Left lobe of liver (tissue), 2 donors: ENCODE data around the gene WWP2. TPM values are rescaled to one million over a fixed set of nuclear protein-coding genes. Genes with fewer than 3 reads are reported as not detected.
"Not testable (repeated sequence)": the region's sequence is repeated elsewhere in the genome, so short reads cannot be mapped to it uniquely, and the experiment has no call there.

ENCODE experiments used
- ATAC-seq: fragments of 200-7000 bp; cut with Tn5 transposase; one replicate; pipeline ENCODE4 v1.9.1; 2020; ENCODE audit warnings: mild to moderate bottlenecking, moderate library complexity
- DNase-seq: peaks from one replicate; pipeline ENCODE4 v3.0.0-alpha.2; 2020; ENCODE audit warnings: low spot score
- total RNA-seq: library from RNA; stranded (reverse); gene quantifications from one replicate; pipeline ENCODE4 v1.2.1, GENCODE V29; 2021
- donor health status: DM: no; HTN: no; CAD: no; lungs with moderate emphysema.
- donor health status: DM: no; HTN: yes; CAD: no.

WWP2 gene
- total RNA-seq, 1 donor from 2014 or later, result 24.5 TPM

DNA sequence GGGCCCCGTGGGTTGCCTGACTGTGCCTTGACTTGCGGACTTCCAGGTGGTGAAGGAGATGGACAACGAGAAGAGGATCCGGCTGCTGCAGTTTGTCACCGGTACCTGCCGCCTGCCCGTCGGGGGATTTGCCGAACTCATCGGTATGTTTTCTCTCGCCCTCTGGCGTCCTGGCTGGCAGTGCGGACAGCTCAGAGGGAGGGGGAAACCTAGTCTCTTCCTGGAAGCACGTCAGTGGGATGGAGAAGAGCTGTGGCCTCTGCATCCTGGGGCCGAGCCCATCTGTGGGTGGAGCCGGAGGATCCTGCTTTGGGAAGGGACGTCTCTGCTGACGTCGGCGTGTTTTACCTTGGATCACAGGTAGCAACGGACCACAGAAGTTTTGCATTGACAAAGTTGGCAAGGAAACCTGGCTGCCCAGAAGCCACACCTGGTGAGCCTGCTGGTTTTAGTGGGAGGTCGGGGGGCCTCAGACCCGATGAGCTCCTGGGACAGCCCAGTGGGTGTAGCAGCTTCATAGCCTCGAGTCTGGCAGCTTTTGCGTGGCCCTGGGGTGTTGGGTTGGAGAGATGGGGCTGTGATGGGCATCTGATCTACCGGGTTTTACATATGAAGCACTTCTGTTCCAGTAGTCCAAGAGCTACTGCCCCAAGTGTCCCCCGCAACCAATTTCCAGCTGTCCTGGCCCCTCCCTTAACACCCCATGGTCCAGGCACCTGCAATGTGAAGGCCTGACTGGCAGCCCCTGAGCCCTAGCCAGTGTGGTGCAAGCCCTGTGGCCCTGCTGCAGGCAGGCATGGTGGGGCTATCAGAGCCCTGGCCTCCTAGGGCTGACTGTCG is 177.1 kb downstream of the WWP2 start:
- ATAC-seq, result no peak
- no peak for DNase-seq

DNA sequence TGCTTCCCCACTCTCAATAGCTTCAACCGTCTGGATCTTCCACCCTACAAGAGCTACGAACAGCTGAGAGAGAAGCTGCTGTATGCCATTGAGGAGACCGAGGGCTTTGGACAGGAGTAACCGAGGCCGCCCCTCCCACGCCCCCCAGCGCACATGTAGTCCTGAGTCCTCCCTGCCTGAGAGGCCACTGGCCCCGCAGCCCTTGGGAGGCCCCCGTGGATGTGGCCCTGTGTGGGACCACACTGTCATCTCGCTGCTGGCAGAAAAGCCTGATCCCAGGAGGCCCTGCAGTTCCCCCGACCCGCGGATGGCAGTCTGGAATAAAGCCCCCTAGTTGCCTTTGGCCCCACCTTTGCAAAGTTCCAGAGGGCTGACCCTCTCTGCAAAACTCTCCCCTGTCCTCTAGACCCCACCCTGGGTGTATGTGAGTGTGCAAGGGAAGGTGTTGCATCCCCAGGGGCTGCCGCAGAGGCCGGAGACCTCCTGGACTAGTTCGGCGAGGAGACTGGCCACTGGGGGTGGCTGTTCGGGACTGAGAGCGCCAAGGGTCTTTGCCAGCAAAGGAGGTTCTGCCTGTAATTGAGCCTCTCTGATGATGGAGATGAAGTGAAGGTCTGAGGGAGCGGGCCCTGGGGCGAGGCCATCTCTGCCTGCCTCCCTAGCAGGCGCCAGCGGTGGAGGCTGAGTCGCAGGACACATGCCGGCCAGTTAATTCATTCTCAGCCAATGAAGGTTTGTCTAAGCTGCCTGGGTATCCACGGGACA is 177.9 kb downstream of the WWP2 start:
- DNase-seq (no peak), ATAC-seq (no peak)

DNA sequence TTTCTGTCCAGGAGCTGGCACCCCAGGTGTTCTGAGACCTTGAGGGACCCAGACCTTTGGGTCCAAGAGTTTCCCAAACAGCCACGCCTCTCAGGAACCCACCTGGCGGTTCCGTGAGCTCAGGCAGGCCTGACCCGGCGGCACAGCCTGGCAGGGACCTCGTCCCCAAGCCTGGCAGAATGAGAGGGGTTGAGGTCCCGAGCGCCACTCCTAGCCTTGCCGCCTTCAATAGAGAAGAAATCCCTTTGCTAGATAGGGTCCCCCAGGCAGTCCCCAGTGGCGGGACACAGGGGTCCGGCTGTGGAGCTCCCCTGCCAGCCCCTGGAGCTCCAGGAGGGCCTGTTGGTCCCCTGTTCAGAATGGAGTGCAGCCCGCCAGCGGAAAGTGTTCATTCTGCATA is 178.5 kb downstream of the WWP2 start:
- ATAC-seq, result no peak
- DNase-seq, result peak; percentile 49

DNA sequence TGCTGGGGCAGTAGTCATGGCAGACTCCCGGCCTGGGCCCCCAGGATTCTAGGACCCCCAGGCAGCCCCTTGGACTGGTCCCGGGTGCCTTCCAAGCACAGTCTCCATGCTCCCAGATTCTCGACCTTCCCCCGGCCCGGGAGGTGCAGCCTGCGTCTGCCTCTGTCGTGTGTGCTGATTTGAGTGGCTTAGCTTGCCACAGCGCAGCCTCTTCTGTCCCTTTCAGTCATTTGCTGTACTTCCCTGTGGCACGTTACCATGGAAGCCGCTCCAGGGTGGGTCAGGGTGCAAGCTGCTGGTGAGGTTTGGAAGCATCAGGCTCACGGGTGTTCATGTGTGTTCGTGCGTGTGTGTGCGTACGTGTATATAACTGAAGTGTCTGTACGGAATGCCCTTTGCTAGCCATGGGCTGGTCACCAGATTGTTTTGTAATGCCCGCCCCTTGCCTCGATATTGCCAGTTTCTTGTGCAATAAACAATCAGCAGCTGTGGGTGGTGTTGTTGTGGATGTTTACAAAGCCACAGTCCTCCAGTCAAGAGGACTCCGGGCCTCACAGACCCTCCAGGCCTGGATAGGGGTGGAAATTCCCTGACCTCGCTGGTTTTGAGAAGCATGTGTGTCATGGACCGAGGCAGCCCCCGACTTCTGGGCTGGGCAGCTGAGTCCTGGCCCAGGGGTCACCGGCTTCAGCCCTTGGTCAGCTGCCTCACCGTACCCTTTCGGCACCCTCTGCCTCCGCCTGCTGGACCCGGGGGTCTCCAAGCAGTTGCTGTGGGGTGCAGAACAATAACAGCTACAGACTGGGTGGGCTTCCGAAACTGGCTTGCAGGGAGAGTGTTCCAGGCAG is 179.3 kb downstream of the WWP2 start:
- peak; percentile 80 for ATAC-seq
- peak; percentile 86 for DNase-seq

DNA sequence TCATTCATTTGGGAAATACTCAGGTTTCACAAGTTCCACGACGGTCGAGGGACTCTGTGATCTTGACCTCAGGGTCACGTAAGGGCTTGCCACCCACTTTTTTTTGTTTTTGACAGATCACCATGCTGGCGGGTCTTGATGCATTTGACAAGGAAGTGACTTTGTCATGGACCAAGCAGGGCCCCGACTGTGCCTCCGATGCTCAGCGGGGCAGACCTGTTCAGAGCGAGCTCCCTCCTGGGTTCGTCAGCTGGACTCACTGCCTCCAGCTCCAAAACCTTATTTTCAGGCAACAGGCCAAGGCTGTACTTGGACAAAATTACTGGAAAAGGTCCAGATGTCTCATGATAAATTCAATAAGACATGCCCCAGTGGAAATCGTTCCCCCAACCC is 180.0 kb downstream of the WWP2 start:
- ATAC-seq (peak; percentile 60), DNase-seq (peak; percentile 68)

DNA sequence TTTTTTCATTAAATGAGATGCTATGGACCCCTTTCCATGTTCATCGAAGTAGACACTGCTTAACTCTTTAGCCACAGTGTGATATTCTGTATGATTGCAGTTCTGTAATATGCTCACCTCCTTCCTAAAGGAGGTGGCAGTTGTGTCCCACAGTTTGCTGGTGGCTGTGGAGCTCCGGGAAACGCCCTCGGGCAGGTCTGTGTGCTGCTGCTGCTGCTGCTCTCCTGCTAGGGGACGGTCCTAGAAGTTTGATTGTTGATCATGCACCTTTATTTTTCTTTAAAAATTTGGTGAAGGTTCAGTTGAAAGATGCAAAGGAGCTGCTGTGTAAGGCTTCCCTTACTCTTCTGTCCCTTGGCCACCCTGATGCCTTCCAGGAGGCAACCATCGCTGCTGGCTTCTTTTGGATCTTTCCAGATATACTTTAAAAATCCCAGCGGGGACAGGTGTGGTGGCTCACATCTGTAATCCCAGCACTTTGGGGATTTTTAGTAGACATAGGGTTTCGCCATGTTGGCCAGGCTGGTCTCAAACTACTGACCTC is 180.6 kb downstream of the WWP2 start:
- no peak for DNase-seq
- ATAC-seq, result no peak

DNA sequence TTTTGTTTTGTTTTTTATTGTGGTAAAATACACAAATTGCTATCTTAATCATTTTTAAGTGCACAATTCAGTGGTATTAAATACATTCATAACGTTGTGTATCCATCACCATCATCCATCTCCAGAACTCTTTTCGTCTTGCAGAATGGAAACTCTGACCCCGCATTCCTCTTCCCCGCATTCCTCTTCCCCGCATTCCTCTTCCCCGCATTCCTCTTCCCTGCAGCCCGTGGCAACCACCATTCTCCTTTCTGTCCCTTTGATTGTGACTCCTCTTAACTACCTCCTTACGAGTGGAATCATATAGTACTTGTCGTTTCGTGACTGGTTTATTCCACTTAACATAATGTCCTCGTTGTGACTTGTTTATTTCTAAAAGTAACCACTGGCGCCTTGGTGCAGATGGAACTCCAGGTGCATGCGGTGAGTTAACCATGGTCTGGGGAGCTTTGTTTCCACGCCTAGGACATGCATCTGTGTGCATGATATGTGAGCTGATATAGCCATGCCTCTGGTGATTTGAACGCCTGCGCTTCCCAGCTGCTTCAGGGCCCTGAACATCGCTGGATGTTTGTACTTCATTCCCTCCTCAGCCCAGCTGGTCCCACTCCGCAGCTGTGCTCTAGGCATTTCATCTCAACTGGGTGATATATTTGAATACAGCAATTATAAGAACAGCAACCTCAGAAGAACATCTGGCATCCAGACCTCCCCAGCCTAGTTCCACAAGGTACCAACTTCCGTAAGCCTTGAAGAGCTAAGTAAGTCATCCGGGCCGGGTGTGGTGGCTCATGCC is 181.3 kb downstream of the WWP2 start:
- not testable (repeated sequence) for ATAC-seq

DNA sequence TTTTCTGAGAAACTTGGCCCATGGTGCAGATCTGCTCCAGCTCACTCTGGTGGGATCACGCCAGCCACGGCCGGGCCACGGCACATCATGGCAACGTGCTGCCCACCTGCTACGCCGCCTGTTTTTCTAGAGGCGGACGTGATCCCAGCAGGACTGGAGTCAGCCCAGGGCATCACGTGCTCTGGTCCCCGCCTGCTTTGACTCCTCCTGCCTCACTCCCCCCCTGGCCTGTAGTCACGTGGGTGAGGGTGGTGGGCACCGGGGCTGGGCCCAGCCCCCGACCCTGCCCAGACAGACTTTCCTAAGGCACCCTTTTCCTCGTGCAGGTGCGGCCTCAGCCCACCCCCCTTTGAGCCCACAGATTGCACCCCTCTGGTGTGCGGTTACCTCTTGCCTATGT is 188.3 kb downstream of the WWP2 start:
- DNase-seq, ATAC-seq: not testable (repeated sequence)

More for the DNA sequence above, 181.3 kb downstream of the WWP2 start:
- not testable (repeated sequence) for DNase-seq

DNA sequence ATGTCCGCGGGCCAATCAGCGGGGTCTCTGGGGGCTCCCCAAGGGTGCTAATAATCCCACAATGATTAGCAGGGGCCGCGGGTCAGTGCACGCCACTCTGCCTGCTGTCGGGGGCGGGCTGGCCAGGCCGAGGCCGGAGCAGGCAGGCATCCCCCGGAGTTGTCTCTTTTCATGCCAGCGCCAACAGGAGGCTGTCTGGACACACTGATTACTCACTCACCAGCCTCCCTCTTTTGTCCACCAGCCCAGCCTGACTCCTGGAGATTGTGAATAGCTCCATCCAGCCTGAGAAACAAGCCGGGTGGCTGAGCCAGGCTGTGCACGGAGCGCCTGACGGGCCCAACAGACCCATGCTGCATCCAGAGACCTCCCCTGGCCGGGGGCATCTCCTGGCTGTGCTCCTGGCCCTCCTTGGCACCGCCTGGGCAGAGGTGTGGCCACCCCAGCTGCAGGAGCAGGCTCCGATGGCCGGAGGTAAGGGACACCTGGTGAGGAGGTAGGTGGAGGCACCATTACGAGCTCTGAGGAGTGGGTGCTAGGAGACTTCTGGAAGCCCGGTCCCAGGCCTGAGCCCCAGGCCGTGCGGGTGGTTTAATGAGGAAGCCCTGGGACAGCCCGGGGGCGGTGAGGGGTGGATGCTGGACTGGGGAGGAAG is 189.0 kb downstream of the WWP2 start, which contains the start of gene CLEC18A:
CLEC18A (plus strand) TSS at position 318 of the 655 bp plus-strand sequence; CDS start at position 351, 33 bp downstream.
- DNase-seq, result not testable (repeated sequence)
- ATAC-seq, result peak; percentile 43

DNA sequence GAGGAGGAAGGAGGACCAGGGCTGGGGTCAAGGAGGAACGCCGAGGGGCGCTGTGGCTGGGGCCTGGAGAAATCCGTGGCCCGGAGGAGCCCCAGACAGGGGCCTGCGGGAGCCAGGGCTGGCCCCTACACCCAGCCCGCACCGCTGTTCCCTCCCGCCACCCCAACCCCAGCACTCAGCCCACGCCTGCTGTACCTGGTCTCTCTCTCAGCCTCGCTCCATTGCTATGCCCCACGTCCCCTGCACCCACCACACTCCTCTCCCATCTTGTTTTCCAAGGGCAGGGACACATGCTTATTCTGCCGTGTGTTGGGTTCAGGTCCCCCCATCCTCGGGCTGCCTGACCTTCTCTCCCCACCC is 189.5 kb downstream of the WWP2 start:
- not testable (repeated sequence) for DNase-seq, ATAC-seq

DNA sequence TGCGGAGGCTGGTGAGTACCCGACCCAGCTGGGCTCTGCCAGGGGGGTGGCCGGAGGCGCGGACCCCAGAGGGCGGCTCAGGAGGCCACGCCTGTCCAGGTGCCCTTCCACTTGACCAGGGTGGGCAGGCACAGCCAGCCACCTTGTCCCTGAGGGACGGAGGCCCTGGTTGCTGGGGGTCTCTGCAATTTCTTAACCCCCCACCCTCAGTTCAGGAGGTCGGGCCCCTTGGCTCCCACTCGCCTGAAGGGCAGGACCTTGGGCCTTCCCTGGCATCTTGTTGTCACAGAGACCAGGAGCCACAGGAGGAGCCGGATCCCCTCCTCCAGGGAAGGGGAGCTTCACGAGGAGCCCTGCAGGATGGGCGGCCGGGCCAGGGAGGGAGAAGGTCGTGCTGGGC is 190.0 kb downstream of the WWP2 start:
- not testable (repeated sequence) for DNase-seq, ATAC-seq

DNA sequence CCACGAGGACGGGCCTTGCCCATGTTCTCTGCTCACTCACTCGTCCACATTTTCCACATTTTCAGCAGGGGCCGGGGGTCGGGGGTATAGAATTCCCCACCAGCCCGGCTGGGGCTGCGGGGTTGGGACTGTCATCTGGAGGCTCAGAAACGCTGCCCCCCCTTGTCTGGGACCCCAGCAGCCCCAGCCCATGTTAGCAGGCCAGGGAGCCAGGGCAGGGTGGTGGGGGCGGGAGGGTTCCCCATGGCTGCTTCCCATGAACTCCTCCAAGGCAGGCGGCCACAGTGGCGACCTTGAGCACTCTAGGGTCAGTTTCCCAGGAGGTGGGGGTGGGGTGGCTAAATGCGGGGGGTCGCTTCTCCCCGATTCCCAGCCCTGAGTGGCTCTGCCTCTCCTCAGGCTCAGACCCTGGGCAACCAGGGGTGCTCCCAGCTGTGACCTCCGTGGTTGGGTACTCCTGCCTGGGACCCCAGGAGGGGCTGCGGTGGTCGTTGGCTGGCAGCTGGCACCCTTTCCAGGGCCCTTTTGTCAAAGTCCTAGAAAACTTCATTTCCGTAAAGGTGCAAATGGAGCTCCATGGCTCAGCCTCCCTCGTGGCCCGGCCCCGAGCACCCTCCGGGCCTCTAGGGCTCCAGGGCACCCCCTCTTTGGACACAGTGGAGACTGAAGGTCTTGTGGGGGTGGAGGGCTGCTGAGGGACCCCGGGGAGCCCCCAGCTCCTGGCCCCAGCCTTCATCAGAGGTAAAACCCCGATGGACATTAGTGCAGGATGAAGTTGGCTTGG is 190.6 kb downstream of the WWP2 start:
- not testable (repeated sequence) for DNase-seq, ATAC-seq

DNA sequence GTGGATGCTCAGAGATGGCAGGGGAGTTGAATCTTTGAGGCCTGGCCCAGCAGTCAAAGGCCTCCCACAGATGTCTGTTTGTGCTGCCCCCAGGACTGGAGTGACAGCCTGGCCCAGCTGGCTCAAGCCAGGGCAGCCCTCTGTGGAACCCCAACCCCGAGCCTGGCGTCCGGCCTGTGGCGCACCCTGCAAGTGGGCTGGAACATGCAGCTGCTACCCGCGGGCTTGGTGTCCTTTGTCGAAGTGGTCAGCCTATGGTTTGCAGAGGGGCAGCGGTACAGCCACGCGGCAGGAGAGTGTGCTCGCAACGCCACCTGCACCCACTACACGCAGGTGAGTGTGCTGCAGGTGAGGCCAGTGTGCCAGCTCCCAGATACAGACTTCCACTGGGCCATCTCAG is 192.1 kb downstream of the WWP2 start:
- DNase-seq, ATAC-seq: not testable (repeated sequence)

DNA sequence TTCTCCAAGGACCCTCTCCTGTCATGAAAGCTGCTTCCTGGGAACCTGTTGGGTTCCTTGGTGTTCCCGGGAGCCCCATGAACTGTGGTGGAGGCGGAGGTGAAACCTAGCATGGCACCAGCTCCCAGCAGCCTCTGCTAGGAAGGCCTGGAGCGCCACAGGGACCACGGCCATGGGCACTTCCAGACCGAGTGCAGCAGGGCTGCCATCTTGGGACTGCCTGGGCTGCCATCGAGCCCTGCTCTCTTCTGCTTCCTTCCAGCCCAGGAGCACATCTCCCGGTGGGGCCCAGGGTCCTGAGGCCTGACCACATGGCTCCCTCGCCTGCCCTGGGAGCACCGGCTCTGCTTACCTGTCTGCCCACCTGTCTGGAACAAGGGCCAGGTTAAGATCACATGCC is 201.2 kb downstream of the WWP2 start:
- ATAC-seq, DNase-seq: not testable (repeated sequence)

DNA sequence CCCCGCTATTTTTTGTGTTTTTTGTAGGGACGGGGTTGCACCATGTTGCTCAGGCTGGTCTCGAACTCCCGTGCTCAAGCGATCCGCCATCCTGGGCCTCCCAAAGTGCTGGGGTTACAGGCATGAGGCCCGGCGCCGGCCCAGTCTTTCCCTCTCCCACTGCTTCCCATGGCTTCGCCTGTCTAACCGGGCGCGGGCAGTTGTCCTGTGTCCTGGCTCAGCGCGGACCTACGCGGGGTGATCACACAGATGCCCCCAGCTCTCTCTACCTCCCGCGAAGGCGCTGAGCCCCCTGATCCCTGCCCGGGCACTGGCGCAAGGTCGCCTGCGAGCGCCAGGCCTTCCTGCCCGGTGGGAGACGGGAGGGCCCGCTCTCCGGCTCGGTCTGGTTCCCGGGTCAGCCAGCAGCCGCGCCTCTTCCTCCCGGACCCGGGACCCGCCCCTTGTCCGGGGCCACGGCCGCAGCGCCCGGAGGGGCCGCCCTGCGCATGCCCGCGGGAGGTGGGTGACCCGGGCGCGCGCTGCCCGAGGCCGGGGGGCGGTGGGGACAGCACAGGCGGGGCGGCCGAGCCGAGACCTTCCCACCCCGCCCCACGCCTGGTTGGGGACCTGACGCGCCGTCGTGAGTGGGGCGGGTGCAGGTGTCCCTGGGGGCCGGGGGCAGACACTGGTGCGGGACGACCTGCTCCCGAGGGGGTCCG is 203.0 kb downstream of the WWP2 start:
- peak; percentile 88 for DNase-seq
- ATAC-seq, result peak; percentile 97

DNA sequence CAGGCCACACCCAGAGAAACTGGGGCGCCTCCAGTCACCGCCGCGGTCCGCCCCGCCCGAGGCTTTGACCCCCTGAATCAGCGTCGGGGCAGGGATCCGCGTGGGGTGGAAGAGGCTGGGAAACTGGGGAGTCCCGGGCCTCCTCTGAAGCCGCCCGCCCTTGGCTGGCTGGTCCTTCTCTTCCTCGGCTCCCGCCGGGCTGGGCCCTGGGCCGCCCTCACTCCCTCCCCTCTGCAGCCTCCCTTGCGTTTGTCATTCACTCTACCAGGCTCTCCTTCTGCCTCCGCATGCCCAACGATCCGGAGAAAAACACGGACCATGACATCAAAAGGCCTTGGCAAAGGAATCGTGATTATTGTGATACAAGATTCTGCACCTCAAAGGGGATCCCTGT is 203.5 kb downstream of the WWP2 start:
- DNase-seq, result not testable (repeated sequence)
- peak; percentile 55 for ATAC-seq

DNA sequence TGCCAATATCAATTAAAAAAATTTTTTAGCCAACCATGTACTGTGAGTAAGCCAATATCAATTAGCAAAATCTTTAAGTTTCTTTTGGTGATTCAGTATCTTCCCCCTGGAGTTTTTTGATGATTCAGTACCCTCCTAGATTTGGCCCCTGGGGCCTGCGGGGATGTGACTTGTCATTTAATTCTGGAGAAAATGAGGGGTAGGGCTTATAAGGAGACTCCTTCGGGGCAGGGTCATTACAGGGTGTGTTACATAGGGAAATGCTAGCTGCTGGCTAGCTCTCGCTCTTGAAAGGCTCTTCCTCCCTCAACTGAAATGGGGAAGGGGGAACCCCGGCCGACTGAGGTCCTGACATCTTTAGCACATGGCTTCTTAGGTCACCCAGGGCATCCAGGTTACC is 205.6 kb downstream of the WWP2 start:
- ATAC-seq, DNase-seq: not testable (repeated sequence)

DNA sequence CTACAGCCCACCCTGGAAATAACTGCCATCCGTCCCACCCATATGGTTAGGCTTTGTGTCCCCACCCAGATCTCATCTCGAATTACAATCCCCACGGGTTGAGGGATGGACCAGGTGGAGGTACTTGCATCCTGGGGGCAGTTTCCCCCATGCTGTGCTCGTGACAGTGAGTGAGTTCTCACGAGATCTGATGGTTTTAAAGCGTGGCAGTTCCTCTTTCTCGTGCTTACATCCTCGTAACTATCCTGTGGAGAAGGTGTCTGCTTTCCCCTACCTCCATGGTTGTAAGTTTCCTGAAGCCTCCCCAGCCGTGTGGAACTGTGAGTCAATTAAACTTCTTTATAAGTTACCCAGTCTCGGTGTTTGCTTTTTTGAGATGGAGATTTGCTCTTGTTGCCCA is 206.0 kb downstream of the WWP2 start:
- ATAC-seq, result not testable (repeated sequence)

More for the DNA sequence above, 206.0 kb downstream of the WWP2 start:
- DNase-seq, result not testable (repeated sequence)
